ENCODE measurements around the gene C11orf65.
"Not testable (repeated sequence)": the region's sequence is repeated elsewhere in the genome, so short reads cannot be mapped to it uniquely, and the experiment has no call there.

C11orf65 gene

GRCh38 chr11:108472681-108473080, 5.4 kb upstream of the C11orf65 start:
- no peak for DNase-seq

GRCh38 chr11:108468478-108468864, 1.1 kb upstream of the C11orf65 start:
- no peak for DNase-seq

- DNase-seq = peak in 1 of 2 donors; percentile 39
These were observed 924 bp downstream of the C11orf65 start for GRCh38 chr11:108466405-108466804.

- DNase-seq = no peak
These were observed 14.0 kb downstream of the C11orf65 start for GRCh38 chr11:108453207-108453835.

GRCh38 chr11:108441445-108441844, 25.9 kb downstream of the C11orf65 start:
- DNase-seq = not testable (repeated sequence)

GRCh38 chr11:108436594-108436993, 30.7 kb downstream of the C11orf65 start:
- no peak for DNase-seq

GRCh38 chr11:108435066-108435465, 32.3 kb downstream of the C11orf65 start:
- no peak for DNase-seq

- DNase-seq = no peak
These were observed 34.5 kb downstream of the C11orf65 start for GRCh38 chr11:108432783-108433182.

- DNase-seq = no peak
These were observed 35.3 kb downstream of the C11orf65 start for GRCh38 chr11:108431997-108432396.

GRCh38 chr11:108431370-108431769, 36.0 kb downstream of the C11orf65 start:
- DNase-seq = no peak

GRCh38 chr11:108417551-108417950, 49.8 kb downstream of the C11orf65 start:
- peak in 1 of 2 donors; percentile 48 for DNase-seq

GRCh38 chr11:108414958-108415357, 52.4 kb downstream of the C11orf65 start:
- no peak for DNase-seq

- no peak for DNase-seq
These were observed 61.6 kb downstream of the C11orf65 start for GRCh38 chr11:108405706-108406105.

- no peak for DNase-seq
These were observed 64.3 kb downstream of the C11orf65 start for GRCh38 chr11:108403052-108403451.

GRCh38 chr11:108402241-108402640, 65.1 kb downstream of the C11orf65 start:
- DNase-seq = no peak

GRCh38 chr11:108398439-108398838, 68.9 kb downstream of the C11orf65 start:
- no peak for DNase-seq

GRCh38 chr11:108396672-108397071, 70.7 kb downstream of the C11orf65 start:
- not testable (repeated sequence) for DNase-seq

GRCh38 chr11:108394744-108395284, 72.5 kb downstream of the C11orf65 start:
- no peak for DNase-seq

GRCh38 chr11:108393046-108393445, 74.3 kb downstream of the C11orf65 start:
- DNase-seq = no peak

GRCh38 chr11:108392353-108392752, 75.0 kb downstream of the C11orf65 start:
- DNase-seq = no peak

GRCh38 chr11:108388576-108388975, 78.8 kb downstream of the C11orf65 start:
- no peak for DNase-seq

- DNase-seq = not testable (repeated sequence)
These were observed 93.8 kb downstream of the C11orf65 start for GRCh38 chr11:108373505-108373904.

- DNase-seq = no peak
These were observed 96.3 kb downstream of the C11orf65 start for GRCh38 chr11:108370990-108371389.

- DNase-seq = no peak
These were observed 97.0 kb downstream of the C11orf65 start for GRCh38 chr11:108370315-108370714.

GRCh38 chr11:108369064-108369463, 98.3 kb downstream of the C11orf65 start:
- DNase-seq = no peak
